Measurements from ENCODE around the gene CCL24. TPM values are rescaled to one million over a fixed set of nuclear protein-coding genes. Genes with fewer than 3 reads are reported as not detected.
"Not testable (repeated sequence)": the region's sequence is repeated elsewhere in the genome, so short reads cannot be mapped to it uniquely, and the experiment has no call there.

CCL24 gene
- total RNA-seq, 1 experiment from 2014 or later, result not detected

GRCh38 chr7:75762350-75762917 is 51.2 kb downstream of the CCL24 start:
- H3K4me3 ChIP-seq, result no peak overlapping the region
- no peaks in the 10 kb centered on the region for H3K36me3 ChIP-seq
- no peaks in the 10 kb centered on the region for H3K27me3 ChIP-seq
- H3K9me3 ChIP-seq, result no peaks in the 10 kb centered on the region
- DNase-seq, result no peak

- H3K36me3 ChIP-seq, H3K27me3 ChIP-seq, DNase-seq: not testable (repeated sequence)
Observed at GRCh38 chr7:75761801-75762200, 51.8 kb downstream of the CCL24 start.

More at GRCh38 chr7:75761801-75762200, 51.8 kb downstream of the CCL24 start:
- H3K9me3 ChIP-seq, H3K4me3 ChIP-seq: not testable (repeated sequence)

Other genes starting within 250 kb of the CCL24 start
- gene HIP1, start 74.9 kb downstream of the CCL24 start, total RNA-seq (2014; rRNA removed; shearing (Covaris generic); ENCODE audit: low replicate concordance), result 4.4 and 5.2 TPM in 2 replicates
- gene CCL26, start 41.6 kb downstream of the CCL24 start, total RNA-seq (2014; rRNA removed; shearing (Covaris generic); ENCODE audit: low replicate concordance), result 22.3 and 44.7 TPM in 2 replicates
- 11.8 and 12.8 TPM in 2 replicates for gene RHBDD2, start 65.2 kb upstream of the CCL24 start, total RNA-seq (2014; rRNA removed; shearing (Covaris generic); ENCODE audit: low replicate concordance)
- 13.7 and 23.3 TPM in 2 replicates for gene POR, start 101.3 kb upstream of the CCL24 start, total RNA-seq (2014; rRNA removed; shearing (Covaris generic); ENCODE audit: low replicate concordance)
- gene TMEM120A, start 180.8 kb upstream of the CCL24 start, total RNA-seq (2014; rRNA removed; shearing (Covaris generic); ENCODE audit: low replicate concordance), result 12.4 and 23.8 TPM in 2 replicates
- gene STYXL1, start 234.2 kb upstream of the CCL24 start, total RNA-seq (2014; rRNA removed; shearing (Covaris generic); ENCODE audit: low replicate concordance), result 47.9 and 50.2 TPM in 2 replicates
- gene MDH2, start 234.3 kb upstream of the CCL24 start, total RNA-seq (2014; rRNA removed; shearing (Covaris generic); ENCODE audit: low replicate concordance), result 97.8 and 140 TPM in 2 replicates

Measured in MG63 (cell line).